ENCODE results near the gene CHMP4A.

CHMP4A gene

GRCh38 chr14:24159777-24160498 lies 53.4 kb downstream of the CHMP4A start:
- no peak for TF ChIP-seq CTCF (IDR thresholded peaks at IDR 0.05; ENCODE audit: low read depth, low read length)
- no peak overlapping the region for H3K4me3 ChIP-seq (ENCODE audit: low read depth, low read length)

Measured in WI38 (cell line).